ENCODE measurements around the gene TSSC4.

The TSSC4 gene

GRCh38 chr11:2374456-2375201 is 25.9 kb upstream of the TSSC4 start:
- Histone ChIP-seq H3K4me3 (ENCODE audit: low read length) (no peak overlapping the region), H3K27ac (ENCODE audit: low read depth, low read length) (no peak overlapping the region), H3K36me3 (ENCODE audit: insufficient read depth, low read length) (0 out of 2 replicates have a peak, but pooled peaks cover 2% of the 10 kb centered on the region), H3K9ac (ENCODE audit: low read depth, low read length) (no peak overlapping the region), H3K27me3 (ENCODE audit: insufficient read depth, low read length) (0 out of 2 replicates have a peak, but pooled peaks cover 6% of the 10 kb centered on the region), H3K9me3 (ENCODE audit: insufficient read depth, low read depth, low read length) (no peaks in the 10 kb centered on the region), H3K4me1 (ENCODE audit: insufficient read depth, low read length) (no peaks in the 10 kb centered on the region)
- 93% methylated on average over 15 of the region's 15 CpGs for WGBS

GRCh38 chr11:2375341-2375853 is 25.2 kb upstream of the TSSC4 start:
- Histone ChIP-seq H3K27ac (ENCODE audit: low read depth, low read length) (no peak overlapping the region), H3K4me3 (ENCODE audit: low read length) (no peak overlapping the region), H3K9me3 (ENCODE audit: insufficient read depth, low read depth, low read length) (no peaks in the 10 kb centered on the region), H3K9ac (ENCODE audit: low read depth, low read length) (no peak overlapping the region), H3K27me3 (ENCODE audit: insufficient read depth, low read length) (0 out of 2 replicates have a peak, but pooled peaks cover 6% of the 10 kb centered on the region), H3K4me1 (ENCODE audit: insufficient read depth, low read length) (no peaks in the 10 kb centered on the region), H3K36me3 (ENCODE audit: insufficient read depth, low read length) (0 out of 2 replicates have a peak, but pooled peaks cover 2% of the 10 kb centered on the region)
- 84% methylated on average over 6 of the region's 6 CpGs for WGBS

GRCh38 chr11:2375964-2376551 is 24.5 kb upstream of the TSSC4 start:
- WGBS = 95% methylated on average over 16 of the region's 16 CpGs
- H3K9me3 ChIP-seq (ENCODE audit: insufficient read depth, low read depth, low read length) = no peaks in the 10 kb centered on the region
- no peak overlapping the region for H3K4me3 ChIP-seq (ENCODE audit: low read length)
- H3K36me3 ChIP-seq (ENCODE audit: insufficient read depth, low read length) = 0 out of 2 replicates have a peak, but pooled peaks cover 2% of the 10 kb centered on the region
- 0 out of 2 replicates have a peak, but pooled peaks cover 6% of the 10 kb centered on the region for H3K27me3 ChIP-seq (ENCODE audit: insufficient read depth, low read length)
- H3K27ac ChIP-seq (ENCODE audit: low read depth, low read length) = no peak overlapping the region
- no peak overlapping the region for H3K9ac ChIP-seq (ENCODE audit: low read depth, low read length)
- no peaks in the 10 kb centered on the region for H3K4me1 ChIP-seq (ENCODE audit: insufficient read depth, low read length)

- Histone ChIP-seq H3K27me3 (ENCODE audit: insufficient read depth, low read length) (0 out of 2 replicates have a peak, but pooled peaks cover 6% of the 10 kb centered on the region), H3K9me3 (ENCODE audit: insufficient read depth, low read depth, low read length) (no peaks in the 10 kb centered on the region), H3K36me3 (ENCODE audit: insufficient read depth, low read length) (0 out of 2 replicates have a peak, but pooled peaks cover 2% of the 10 kb centered on the region), H3K4me1 (ENCODE audit: insufficient read depth, low read length) (no peaks in the 10 kb centered on the region), H3K27ac (ENCODE audit: low read depth, low read length) (peak within 1 kb of the TSS; percentile 73), H3K9ac (ENCODE audit: low read depth, low read length) (peak within 1 kb of the TSS; percentile 87), H3K4me3 (ENCODE audit: low read length) (peak within 1 kb of the TSS; percentile 98)
- WGBS = 4% methylated on average over 65 of the region's 65 CpGs
Measured at GRCh38 chr11:2376751-2377451, 23.6 kb upstream of the TSSC4 start, which contains the start of gene CD81. Gene CD81, plus strand, starts transcription at chr11:2377310. Its CDS starts 240 bp downstream, at chr11:2377550.

GRCh38 chr11:2377511-2378443 is 22.8 kb upstream of the TSSC4 start:
- Histone ChIP-seq H3K4me3 (ENCODE audit: low read length) (peak overlapping the region; percentile 98), H3K36me3 (ENCODE audit: insufficient read depth, low read length) (0 out of 2 replicates have a peak, but pooled peaks cover 2% of the 10 kb centered on the region), H3K9ac (ENCODE audit: low read depth, low read length) (peak overlapping the region; percentile 87), H3K27me3 (ENCODE audit: insufficient read depth, low read length) (0 out of 2 replicates have a peak, but pooled peaks cover 6% of the 10 kb centered on the region), H3K4me1 (ENCODE audit: insufficient read depth, low read length) (no peaks in the 10 kb centered on the region), H3K27ac (ENCODE audit: low read depth, low read length) (peak overlapping the region; percentile 73), H3K9me3 (ENCODE audit: insufficient read depth, low read depth, low read length) (no peaks in the 10 kb centered on the region)
- WGBS = under 1% methylated on average over 88 of the region's 88 CpGs

- Histone ChIP-seq H3K4me3 (ENCODE audit: low read length) (peak overlapping the region; percentile 98), H3K36me3 (ENCODE audit: insufficient read depth, low read length) (0 out of 2 replicates have a peak, but pooled peaks cover 2% of the 10 kb centered on the region), H3K9me3 (ENCODE audit: insufficient read depth, low read depth, low read length) (no peaks in the 10 kb centered on the region), H3K27ac (ENCODE audit: low read depth, low read length) (no peak overlapping the region), H3K4me1 (ENCODE audit: insufficient read depth, low read length) (no peaks in the 10 kb centered on the region), H3K9ac (ENCODE audit: low read depth, low read length) (peak overlapping the region; percentile 87), H3K27me3 (ENCODE audit: insufficient read depth, low read length) (0 out of 2 replicates have a peak, but pooled peaks cover 6% of the 10 kb centered on the region)
- 29% methylated on average over 23 of the region's 23 CpGs for WGBS
Measured at GRCh38 chr11:2378527-2379210, 21.9 kb upstream of the TSSC4 start.

GRCh38 chr11:2379466-2380174 is 20.9 kb upstream of the TSSC4 start:
- H3K27ac ChIP-seq (ENCODE audit: low read depth, low read length) = no peak overlapping the region
- 0 out of 2 replicates have a peak, but pooled peaks cover 3% of the 10 kb centered on the region for H3K36me3 ChIP-seq (ENCODE audit: insufficient read depth, low read length)
- H3K9ac ChIP-seq (ENCODE audit: low read depth, low read length) = no peak overlapping the region
- H3K4me3 ChIP-seq (ENCODE audit: low read length) = no peak overlapping the region
- no peaks in the 10 kb centered on the region for H3K9me3 ChIP-seq (ENCODE audit: insufficient read depth, low read depth, low read length)
- H3K4me1 ChIP-seq (ENCODE audit: insufficient read depth, low read length) = no peaks in the 10 kb centered on the region
- 91% methylated on average over 11 of the region's 11 CpGs for WGBS
- 0 out of 2 replicates have a peak, but pooled peaks cover 6% of the 10 kb centered on the region for H3K27me3 ChIP-seq (ENCODE audit: insufficient read depth, low read length)

- Histone ChIP-seq H3K4me3 (ENCODE audit: low read length) (no peak overlapping the region), H3K4me1 (ENCODE audit: insufficient read depth, low read length) (no peaks in the 10 kb centered on the region)
Measured at GRCh38 chr11:2380396-2380795, 20.2 kb upstream of the TSSC4 start.

GRCh38 chr11:2380807-2381350 is 19.7 kb upstream of the TSSC4 start:
- Histone ChIP-seq H3K36me3 (ENCODE audit: insufficient read depth, low read length) (peaks cover 6% of the 10 kb centered on the region; the same call in 1 of the 2 replicates), H3K4me1 (ENCODE audit: insufficient read depth, low read length) (no peaks in the 10 kb centered on the region), H3K9ac (ENCODE audit: low read depth, low read length) (no peak overlapping the region), H3K27me3 (ENCODE audit: insufficient read depth, low read length) (0 out of 2 replicates have a peak, but pooled peaks cover 6% of the 10 kb centered on the region), H3K4me3 (ENCODE audit: low read length) (no peak overlapping the region), H3K9me3 (ENCODE audit: insufficient read depth, low read depth, low read length) (no peaks in the 10 kb centered on the region), H3K27ac (ENCODE audit: low read depth, low read length) (no peak overlapping the region)
- WGBS = 94% methylated on average over 20 of the region's 20 CpGs

More at GRCh38 chr11:2380396-2380795, 20.2 kb upstream of the TSSC4 start:
- Histone ChIP-seq H3K9ac (ENCODE audit: low read depth, low read length) (no peak overlapping the region), H3K27me3 (ENCODE audit: insufficient read depth, low read length) (0 out of 2 replicates have a peak, but pooled peaks cover 6% of the 10 kb centered on the region), H3K36me3 (ENCODE audit: insufficient read depth, low read length) (peaks cover 9% of the 10 kb centered on the region; the same call in 1 of the 2 replicates), H3K9me3 (ENCODE audit: insufficient read depth, low read depth, low read length) (no peaks in the 10 kb centered on the region), H3K27ac (ENCODE audit: low read depth, low read length) (no peak overlapping the region)
- 90% methylated on average over 13 of the region's 13 CpGs for WGBS
